ENCODE measurements around the gene CRTAC1. TPM values are rescaled to one million over a fixed set of nuclear protein-coding genes. Genes with fewer than 3 reads are reported as not detected.
A peak's percentile ranks its signal among the peaks of the same experiment; 100 is the strongest.

CRTAC1 gene
- polyA plus RNA-seq, 2 of the 4 experiments (the other 2 are of a cell fraction) = 0.32 to 0.39 TPM

- Histone ChIP-seq H3K9me3 (no peaks in the 10 kb centered on the region), H3K27ac (no peak overlapping the region), H3K4me3 (no peak overlapping the region), H3K4me2 (no peak overlapping the region), H3K4me1 (no peaks in the 10 kb centered on the region)
- FAIRE-seq = peak; percentile 54
- DNase-seq (ENCODE audit: low read depth in 1 of 2, low spot score in 1 of 2) = peak; percentile 74 to 76
- peak; percentile 55 to 88; a peak in 5 of 6 replicates for ATAC-seq
- POLR2A ChIA-PET = no interaction called here
- 18% methylated on average over 6 of the region's 6 CpGs for WGBS (ENCODE audit: missing lambda C conversion rate)
- CTCF ChIA-PET = interaction anchor here (0.7 to 26.7 kb wide), 42 partner anchors 9 to 302 kb away, joined by 3 to 660 read pairs (median 4); partner anchors contain the start of gene CRTAC1
- TF ChIP-seq CBX8 (IDR thresholded peaks at IDR 0.05) = no peak
- no peak for TF ChIP-seq RARB (CRISPR knock-in tag; IDR thresholded peaks at IDR 0.05)
- TF ChIP-seq JUN (IDR thresholded peaks at IDR 0.05) = no peak
- TF ChIP-seq MAX (IDR thresholded peaks at IDR 0.05) = peak; percentile 21; the same call in 1 of the 2 replicates
- no peak for TF ChIP-seq BCL3 (IDR thresholded peaks at IDR 0.05)
- TF ChIP-seq CHD4 (IDR thresholded peaks at IDR 0.05; ENCODE audit: borderline replicate concordance) = no peak
- no peak for TF ChIP-seq MAZ (IDR thresholded peaks at IDR 0.05; ENCODE audit: borderline replicate concordance, low read depth, low read length)
- TF ChIP-seq HOXA7 (CRISPR knock-in tag; IDR thresholded peaks at IDR 0.05) = no peak
- peak; percentile 56 to 66; a peak in 4 of 5 replicates for TF ChIP-seq RAD21 (conservative IDR thresholded peaks at IDR 0.05 in 1 of 2, IDR thresholded peaks at IDR 0.05 in 1 of 2)
- peak; percentile 69 for TF ChIP-seq SMC3 (IDR thresholded peaks at IDR 0.05)
- TF ChIP-seq KDM5A (IDR thresholded peaks at IDR 0.05) = no peak
- TF ChIP-seq HDAC2 (IDR thresholded peaks at IDR 0.05) = no peak
- TF ChIP-seq HES2 (IDR thresholded peaks at IDR 0.05) = no peak
- TF ChIP-seq HMGXB4 (CRISPR knock-in tag; IDR thresholded peaks at IDR 0.05; ENCODE audit: borderline replicate concordance) = no peak
- TF ChIP-seq NR3C1 (IDR thresholded peaks at IDR 0.05) = no peak
- TF ChIP-seq BHLHE40 (IDR thresholded peaks at IDR 0.05; ENCODE audit: low read depth, low read length) = no peak
- no peak for TF ChIP-seq POLR2AphosphoS2 (conservative IDR thresholded peaks at IDR 0.05; ENCODE audit: low read length)
- no peak for TF ChIP-seq FOSL2 (IDR thresholded peaks at IDR 0.05)
- no peak for TF ChIP-seq FOSL2 (CRISPR knock-in tag; IDR thresholded peaks at IDR 0.05)
- no peak for TF ChIP-seq MYC (IDR thresholded peaks at IDR 0.05; ENCODE audit: borderline replicate concordance, low read length)
- TF ChIP-seq FOXS1 (CRISPR knock-in tag; IDR thresholded peaks at IDR 0.05) = no peak
- TF ChIP-seq CTCF (IDR thresholded peaks at IDR 0.05) = peak; percentile 82
- no peak for TF ChIP-seq EHF (CRISPR knock-in tag; IDR thresholded peaks at IDR 0.05)
- TF ChIP-seq SREBF2 (IDR thresholded peaks at IDR 0.05) = no peak
- no peak for TF ChIP-seq ELK1 (IDR thresholded peaks at IDR 0.05; ENCODE audit: low read depth, low read length)
- TF ChIP-seq POLR2A (IDR thresholded peaks at IDR 0.05; ENCODE audit: low read length) = no peak
- no peak for TF ChIP-seq HEYL (CRISPR knock-in tag; IDR thresholded peaks at IDR 0.05)
- TF ChIP-seq ZNF302 (CRISPR knock-in tag; IDR thresholded peaks at IDR 0.05) = no peak
- TF ChIP-seq FOSB (CRISPR knock-in tag; IDR thresholded peaks at IDR 0.05) = no peak
- TF ChIP-seq ZFP36 (IDR thresholded peaks at IDR 0.05; ENCODE audit: borderline replicate concordance, partially characterized antibody) = no peak
- no peak for TF ChIP-seq REST (IDR thresholded peaks at IDR 0.05)
- no peak for TF ChIP-seq CBX2 (IDR thresholded peaks at IDR 0.05; ENCODE audit: borderline replicate concordance, low read depth)
- no peak for TF ChIP-seq MAFK (IDR thresholded peaks at IDR 0.05; ENCODE audit: partially characterized antibody)
These were observed 15.5 kb upstream of the CRTAC1 start for GRCh38 chr10:98045785-98046389.

Measured in A549 (cell line).